GM12872 (cell line): ENCODE results near the gene NSL1.

Experiments used
- CTCF ChIP-seq: IDR thresholded peaks from 3 replicates; pipeline ENCODE4 v1.5.1; 2011; ENCODE audit warnings: low read depth, mild to moderate bottlenecking, low read length, moderate library complexity; ENCODE audit not compliant: insufficient read depth

Gene NSL1

GRCh38 chr1:212719633-212720032 is 71.9 kb downstream of the NSL1 start:
- TF ChIP-seq CTCF = no peak

- TF ChIP-seq CTCF = no peak
Measured at GRCh38 chr1:212718499-212718898, 73.1 kb downstream of the NSL1 start.

GRCh38 chr1:212716161-212716560 is 75.4 kb downstream of the NSL1 start:
- no peak for TF ChIP-seq CTCF

- TF ChIP-seq CTCF = no peak
Measured at GRCh38 chr1:212713465-212714136, 78.0 kb downstream of the NSL1 start.

GRCh38 chr1:212712451-212713303 is 78.9 kb downstream of the NSL1 start:
- TF ChIP-seq CTCF = no peak

GRCh38 chr1:212710566-212710965 is 81.0 kb downstream of the NSL1 start:
- no peak for TF ChIP-seq CTCF

- TF ChIP-seq CTCF = no peak
Measured at GRCh38 chr1:212703991-212704564, 87.5 kb downstream of the NSL1 start.
